Uterus (tissue), 2 donors: ENCODE data around the gene CNR1.

Source experiments
- POLR2A ChIP-seq, 2 donors: fragments of 450-650 bp; IDR thresholded peaks; one replicate each; pipeline ENCODE4 v1.6.1; 2016; ENCODE audit warnings: antibody characterized with exemption in 2 of 2, mild to moderate bottlenecking in 1 of 2, moderate library complexity in 1 of 2
- TF ChIP-seq, protein P1 (sequence below), 4 experiments: fragments of 200-600 bp in 2 of 4; fragments of 450-650 bp in 2 of 4; sonication (generic) in 2 of 4; IDR thresholded peaks; one replicate each; pipeline ENCODE4 v1.5.1; 2016 to 2019; ENCODE audit warnings: antibody characterized with exemption in 4 of 4, mild to moderate bottlenecking in 2 of 4, moderate library complexity in 1 of 4

DNA sequence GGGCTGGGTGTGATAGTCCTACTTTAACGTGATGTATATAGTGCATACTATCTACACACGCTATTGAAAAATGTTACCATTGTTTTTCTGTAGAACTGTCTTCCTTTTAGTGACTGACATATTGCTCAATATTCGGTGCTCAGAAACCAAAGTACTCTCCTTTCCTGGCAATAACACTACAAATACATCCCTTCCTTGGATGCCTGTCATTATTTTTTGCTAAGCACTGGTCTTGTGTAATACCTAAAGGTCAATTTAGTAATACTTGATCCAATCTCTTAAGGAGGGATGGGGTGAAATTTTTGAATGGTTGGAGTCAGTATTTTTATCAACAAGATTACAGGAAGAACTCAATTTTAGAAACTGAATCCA lies 23.9 kb downstream of the CNR1 start:
- TF ChIP-seq, protein P1, sequence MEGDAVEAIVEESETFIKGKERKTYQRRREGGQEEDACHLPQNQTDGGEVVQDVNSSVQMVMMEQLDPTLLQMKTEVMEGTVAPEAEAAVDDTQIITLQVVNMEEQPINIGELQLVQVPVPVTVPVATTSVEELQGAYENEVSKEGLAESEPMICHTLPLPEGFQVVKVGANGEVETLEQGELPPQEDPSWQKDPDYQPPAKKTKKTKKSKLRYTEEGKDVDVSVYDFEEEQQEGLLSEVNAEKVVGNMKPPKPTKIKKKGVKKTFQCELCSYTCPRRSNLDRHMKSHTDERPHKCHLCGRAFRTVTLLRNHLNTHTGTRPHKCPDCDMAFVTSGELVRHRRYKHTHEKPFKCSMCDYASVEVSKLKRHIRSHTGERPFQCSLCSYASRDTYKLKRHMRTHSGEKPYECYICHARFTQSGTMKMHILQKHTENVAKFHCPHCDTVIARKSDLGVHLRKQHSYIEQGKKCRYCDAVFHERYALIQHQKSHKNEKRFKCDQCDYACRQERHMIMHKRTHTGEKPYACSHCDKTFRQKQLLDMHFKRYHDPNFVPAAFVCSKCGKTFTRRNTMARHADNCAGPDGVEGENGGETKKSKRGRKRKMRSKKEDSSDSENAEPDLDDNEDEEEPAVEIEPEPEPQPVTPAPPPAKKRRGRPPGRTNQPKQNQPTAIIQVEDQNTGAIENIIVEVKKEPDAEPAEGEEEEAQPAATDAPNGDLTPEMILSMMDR (IDR thresholded peaks at IDR 0.05): no peak
- no peak for TF ChIP-seq POLR2A (IDR thresholded peaks at IDR 0.05)
